ENCODE results near the gene ACTA2. TPM values are rescaled to one million over a fixed set of nuclear protein-coding genes. Genes with fewer than 3 reads are reported as not detected.

Gene ACTA2
- total RNA-seq, 1 experiment from 2014 or later, result 2.4 TPM

GRCh38 chr10:88991161-88991898, 38.8 kb upstream of the ACTA2 start:
- H3K23ac ChIP-seq (ENCODE audit: insufficient read length, low read depth, low read length), result no peak overlapping the region
- no peak overlapping the region for H3K14ac ChIP-seq (ENCODE audit: insufficient read depth, low read length)
- no peak overlapping the region for H2BK20ac ChIP-seq (ENCODE audit: low read depth, low read length, poor library complexity, severe bottlenecking)
- no peak overlapping the region for H3K18ac ChIP-seq (ENCODE audit: insufficient read length, low read depth, low read length)
- H2AFZ ChIP-seq (ENCODE audit: low read length), result peak overlapping the region; percentile 24
- peak overlapping the region; percentile 44 for H3K4me2 ChIP-seq (ENCODE audit: insufficient read depth, insufficient read length, low read length)
- Mint-ChIP-seq H3K36me3 (ENCODE audit: insufficient read depth in 1 of 3, low read depth in 3 of 3) (no peaks in the 10 kb centered on the region; a peak in 1 of 7 replicates), H3K27ac (no peak overlapping the region), H3K27me3 (ENCODE audit: low read depth) (peaks cover 42% of the 10 kb centered on the region), H3K4me3 (peak overlapping the region; percentile 86 to 90), H3K9me3 (0 out of 5 replicates have a peak, but pooled peaks cover 0 to 2% of the 10 kb centered on the region in 2 experiments), H3K4me1 (peaks cover 23 to 24% of the 10 kb centered on the region in 2 experiments)
- no peaks in the 10 kb centered on the region for H3K4me1 ChIP-seq (ENCODE audit: insufficient read depth, low read length)
- no peak overlapping the region for H3K56ac ChIP-seq (ENCODE audit: insufficient read length, low read depth, low read length)
- no peaks in the 10 kb centered on the region for H3K79me1 ChIP-seq (ENCODE audit: insufficient read depth, low read depth, low read length, poor library complexity, severe bottlenecking)
- H3K9ac ChIP-seq (ENCODE audit: extremely low read depth, insufficient read length, low read length), result peak overlapping the region; percentile 35
- peak; percentile 59 for DNase-seq
- H2BK12ac ChIP-seq (ENCODE audit: insufficient read length, low read depth, low read length), result no peak overlapping the region
- no peaks in the 10 kb centered on the region; the same call in 1 of the 2 replicates for H3K27me3 ChIP-seq (ENCODE audit: insufficient read depth, low read length)
- H4K20me1 ChIP-seq (ENCODE audit: control insufficient read depth, insufficient read depth, insufficient read length), result no peaks in the 10 kb centered on the region
- WGBS (ENCODE audit: extremely low coverage, insufficient read length, low lambda C conversion rate), result no CpG with 5 or more reads among the region's 38 CpGs
- peaks cover 18% of the 10 kb centered on the region for H3K23me2 ChIP-seq (ENCODE audit: insufficient read length, low read depth, low read length, poor library complexity, severe bottlenecking)
- H2BK15ac ChIP-seq (ENCODE audit: low read depth, low read length), result no peak overlapping the region
- H3T11ph ChIP-seq (ENCODE audit: low read length), result no peak overlapping the region
- H2BK5ac ChIP-seq (ENCODE audit: insufficient read length, low read length), result no peak overlapping the region
- no peaks in the 10 kb centered on the region for H3K9me3 ChIP-seq (ENCODE audit: control insufficient read depth, low read depth, low read length)
- H3K27ac ChIP-seq (ENCODE audit: insufficient read length, low read depth, low read length), result no peak overlapping the region
- TF ChIP-seq CTCF (conservative IDR thresholded peaks at IDR 0.05), result no peak
- H4K5ac ChIP-seq (ENCODE audit: insufficient read length, low read depth, low read length), result no peak overlapping the region
- H3K4ac ChIP-seq (ENCODE audit: low read depth, low read length), result no peak overlapping the region
- no peak overlapping the region for H4K91ac ChIP-seq (ENCODE audit: insufficient read length, low read depth, low read length)
- H4K8ac ChIP-seq (replicated peaks; ENCODE audit: insufficient read length, low read depth, low read length), result no peak overlapping the region
- H3K79me2 ChIP-seq (ENCODE audit: insufficient read depth, low read length), result no peaks in the 10 kb centered on the region
- no peak overlapping the region for H2BK120ac ChIP-seq (ENCODE audit: low read depth, low read length, poor library complexity, severe bottlenecking)
- no peak overlapping the region for H2AK5ac ChIP-seq (ENCODE audit: insufficient read length, low read length)
